ENCODE results near the gene FEM1C.

Gene FEM1C

DNA sequence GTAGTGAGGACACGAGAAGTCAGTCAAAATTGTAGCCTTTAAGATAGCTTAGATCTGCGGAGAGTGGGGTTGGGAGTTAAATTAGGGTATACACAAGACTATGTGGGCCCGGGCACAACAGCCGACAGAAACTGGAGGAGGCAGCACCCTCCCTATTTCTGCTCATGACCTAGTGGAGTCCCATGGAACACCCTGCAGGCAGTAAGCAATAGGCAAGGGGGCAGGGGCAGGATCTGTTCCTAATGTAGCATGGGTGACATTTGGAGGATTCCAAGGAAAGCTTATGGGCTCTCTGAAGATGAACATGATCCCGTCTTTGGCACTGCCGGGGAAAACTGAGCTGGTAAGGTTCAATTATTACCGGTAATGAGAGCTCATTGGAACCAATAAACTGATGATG, 67.0 kb downstream of the FEM1C start:
- TF ChIP-seq, protein P1, sequence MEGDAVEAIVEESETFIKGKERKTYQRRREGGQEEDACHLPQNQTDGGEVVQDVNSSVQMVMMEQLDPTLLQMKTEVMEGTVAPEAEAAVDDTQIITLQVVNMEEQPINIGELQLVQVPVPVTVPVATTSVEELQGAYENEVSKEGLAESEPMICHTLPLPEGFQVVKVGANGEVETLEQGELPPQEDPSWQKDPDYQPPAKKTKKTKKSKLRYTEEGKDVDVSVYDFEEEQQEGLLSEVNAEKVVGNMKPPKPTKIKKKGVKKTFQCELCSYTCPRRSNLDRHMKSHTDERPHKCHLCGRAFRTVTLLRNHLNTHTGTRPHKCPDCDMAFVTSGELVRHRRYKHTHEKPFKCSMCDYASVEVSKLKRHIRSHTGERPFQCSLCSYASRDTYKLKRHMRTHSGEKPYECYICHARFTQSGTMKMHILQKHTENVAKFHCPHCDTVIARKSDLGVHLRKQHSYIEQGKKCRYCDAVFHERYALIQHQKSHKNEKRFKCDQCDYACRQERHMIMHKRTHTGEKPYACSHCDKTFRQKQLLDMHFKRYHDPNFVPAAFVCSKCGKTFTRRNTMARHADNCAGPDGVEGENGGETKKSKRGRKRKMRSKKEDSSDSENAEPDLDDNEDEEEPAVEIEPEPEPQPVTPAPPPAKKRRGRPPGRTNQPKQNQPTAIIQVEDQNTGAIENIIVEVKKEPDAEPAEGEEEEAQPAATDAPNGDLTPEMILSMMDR (conservative IDR thresholded peaks at IDR 0.05): no peak
- H3K27ac ChIP-seq: no peak overlapping the region

DNA sequence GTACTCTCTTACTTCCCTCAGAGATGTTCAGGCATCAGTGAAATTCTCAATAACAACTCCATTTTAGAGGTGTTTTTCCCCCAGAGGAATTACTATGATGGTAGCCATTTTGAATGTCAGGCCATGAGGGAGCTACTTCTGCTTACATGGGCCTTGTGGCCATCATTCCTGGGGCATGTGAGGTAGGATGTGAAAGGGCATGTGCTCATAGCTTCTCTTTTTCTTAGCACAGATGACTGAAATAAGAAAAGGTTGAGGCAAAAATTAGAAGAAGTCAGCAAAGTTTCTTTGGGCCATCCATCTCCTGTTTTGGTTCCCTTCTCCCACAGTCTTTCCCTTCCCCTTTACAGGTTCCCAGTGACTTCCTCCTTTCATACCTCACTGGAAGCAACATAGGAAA, 68.8 kb downstream of the FEM1C start:
- TF ChIP-seq, protein P1 (conservative IDR thresholded peaks at IDR 0.05): no peak
- H3K27ac ChIP-seq: no peak overlapping the region

DNA sequence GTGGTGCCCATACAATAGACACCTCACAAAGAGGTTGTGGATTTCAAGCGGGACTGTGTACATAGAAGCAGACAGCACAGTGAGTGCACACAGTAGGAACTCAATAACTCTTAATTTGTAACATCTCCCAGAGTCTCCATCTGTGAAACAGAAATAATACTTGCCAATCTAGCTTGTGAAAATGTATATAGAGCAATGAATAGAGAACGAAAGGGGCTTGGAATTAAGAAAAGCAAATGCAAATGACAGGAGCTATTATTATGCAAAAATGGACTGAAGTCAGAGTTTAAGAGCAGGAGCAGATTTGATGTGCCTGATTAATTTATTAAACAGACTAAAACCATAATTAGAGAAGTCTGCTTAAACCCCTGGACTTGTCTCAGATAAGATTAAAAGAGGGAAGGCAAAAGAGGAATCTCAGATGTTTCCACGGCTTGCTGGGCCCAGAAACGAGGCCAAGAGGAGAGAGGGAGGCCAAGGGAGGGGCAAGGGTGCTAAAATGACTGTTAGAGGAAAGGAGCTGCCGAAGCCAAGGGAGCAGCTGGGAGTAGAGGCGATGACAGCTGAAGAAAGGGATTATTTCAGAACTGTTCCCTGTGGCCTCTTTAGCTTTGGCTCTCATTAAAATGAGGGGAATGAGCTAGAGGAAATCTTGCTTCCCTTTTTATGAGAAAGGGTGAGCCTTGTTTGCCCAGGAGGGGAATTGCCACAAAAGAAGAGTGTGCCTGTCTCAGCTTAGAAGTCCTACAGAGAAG, 72.1 kb downstream of the FEM1C start:
- TF ChIP-seq, protein P1 (conservative IDR thresholded peaks at IDR 0.05): no peak

DNA sequence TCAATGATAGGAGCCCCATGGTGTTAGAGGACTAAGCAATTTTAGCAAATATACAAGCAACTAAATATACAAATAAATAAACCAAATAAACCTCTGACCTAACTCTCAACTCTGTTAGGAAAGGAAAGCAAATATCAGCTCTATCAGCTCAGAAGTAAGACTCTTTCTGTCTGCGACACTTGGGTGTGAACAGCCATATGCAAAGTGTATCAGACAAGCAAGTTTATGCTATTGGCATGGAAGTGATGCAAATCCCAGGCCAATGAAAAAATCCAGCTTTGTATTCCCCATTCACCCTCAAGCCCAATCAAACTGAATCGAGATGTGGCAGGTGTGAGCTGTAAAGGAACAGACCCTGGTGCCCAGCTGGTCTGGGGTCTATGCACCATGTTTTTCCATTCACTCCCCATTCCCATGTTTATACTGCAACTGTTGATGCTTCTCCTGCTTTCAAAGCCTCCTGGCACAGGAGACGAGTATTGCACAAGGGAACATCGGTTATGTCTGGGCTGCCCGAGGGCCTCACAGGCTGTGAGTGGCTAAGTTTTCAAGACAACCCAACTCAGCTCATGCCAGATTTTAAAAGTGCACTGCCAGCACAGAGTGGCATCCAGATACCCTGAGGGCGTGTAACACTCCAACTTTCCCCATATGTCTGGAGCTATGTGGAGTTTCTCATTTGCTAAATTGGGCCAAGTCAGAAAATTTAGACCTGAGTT, 73.1 kb downstream of the FEM1C start:
- H3K27ac ChIP-seq: no peak overlapping the region
- TF ChIP-seq, protein P1 (conservative IDR thresholded peaks at IDR 0.05): no peak

More for the DNA sequence above, 72.1 kb downstream of the FEM1C start:
- no peak overlapping the region for H3K27ac ChIP-seq

DNA sequence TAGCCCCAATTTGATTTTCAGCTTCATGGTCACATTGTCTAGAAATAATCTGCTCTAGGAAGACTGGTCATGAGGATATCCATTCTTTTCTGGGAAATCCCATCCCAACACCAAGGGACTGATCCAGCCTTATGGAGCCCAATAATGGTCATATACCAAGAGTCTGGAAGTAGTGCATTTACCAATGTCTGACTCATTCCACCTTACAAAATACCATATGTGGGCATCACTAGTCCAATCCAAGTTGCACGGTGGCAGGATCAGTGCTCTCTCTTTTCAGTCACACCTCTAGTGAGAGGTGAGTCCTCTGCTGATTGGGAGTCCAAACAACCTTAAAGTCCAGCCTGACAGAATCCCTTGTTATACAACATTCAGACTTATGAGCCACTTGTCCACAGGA, 73.7 kb downstream of the FEM1C start:
- TF ChIP-seq, protein P1 (conservative IDR thresholded peaks at IDR 0.05): no peak
- no peak overlapping the region for H3K27ac ChIP-seq

Data from VCaP (cell line).